ENCODE results near the gene PXDN. TPM values are rescaled to one million over a fixed set of nuclear protein-coding genes. Genes with fewer than 3 reads are reported as not detected.
"Not testable (repeated sequence)": the region's sequence is repeated elsewhere in the genome, so short reads cannot be mapped to it uniquely, and the experiment has no call there.

The PXDN gene
- total and polyA plus RNA-seq, 2 donors (not counting 1 experiment from before 2014, with no cell fraction given): 0.21 to 1.4 TPM

DNA sequence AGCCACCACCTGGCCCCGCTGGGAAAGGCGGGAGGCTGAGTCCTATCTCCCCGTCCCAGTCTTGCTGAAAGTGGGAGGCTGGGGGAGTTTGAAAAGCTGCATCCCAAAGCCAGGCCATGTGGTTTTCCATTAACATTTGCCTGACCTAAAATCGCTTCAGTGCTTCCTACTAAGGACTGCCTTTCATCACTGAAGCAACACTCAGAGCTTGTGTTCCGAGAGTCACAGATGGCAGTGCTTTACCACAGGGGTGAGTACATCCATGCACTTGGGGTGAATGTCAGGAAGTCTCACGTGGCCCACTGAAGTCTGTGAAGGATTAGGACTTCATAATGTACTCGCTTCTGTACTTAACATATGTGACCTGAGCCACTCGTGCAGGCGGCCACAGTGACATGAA lies 43.3 kb downstream of the PXDN start:
- no peak overlapping the region for H3K4me3 ChIP-seq (ENCODE audit: control extremely low read depth in 1 of 5, extremely low read depth in 1 of 5, insufficient read depth in 1 of 5, low read depth in 2 of 5, low read length in 4 of 5)
- ATAC-seq (ENCODE audit: low read depth): no peak
- POLR2A ChIA-PET: no interaction called here
- intact Hi-C loops (cut with micrococcal nuclease): no loop called here
- no peak overlapping the region for H3K4me2 ChIP-seq (replicated peaks; ENCODE audit: low read depth, low read length, poor library complexity, severe bottlenecking)
- no peak for DNase-seq
- H3K4me3 Mint-ChIP-seq: no peak overlapping the region
- TF ChIP-seq EZH2 (IDR thresholded peaks at IDR 0.05; ENCODE audit: borderline replicate concordance, insufficient read depth, low read depth, low read length, poor library complexity, severe bottlenecking): no peak
- TF ChIP-seq, protein P1, sequence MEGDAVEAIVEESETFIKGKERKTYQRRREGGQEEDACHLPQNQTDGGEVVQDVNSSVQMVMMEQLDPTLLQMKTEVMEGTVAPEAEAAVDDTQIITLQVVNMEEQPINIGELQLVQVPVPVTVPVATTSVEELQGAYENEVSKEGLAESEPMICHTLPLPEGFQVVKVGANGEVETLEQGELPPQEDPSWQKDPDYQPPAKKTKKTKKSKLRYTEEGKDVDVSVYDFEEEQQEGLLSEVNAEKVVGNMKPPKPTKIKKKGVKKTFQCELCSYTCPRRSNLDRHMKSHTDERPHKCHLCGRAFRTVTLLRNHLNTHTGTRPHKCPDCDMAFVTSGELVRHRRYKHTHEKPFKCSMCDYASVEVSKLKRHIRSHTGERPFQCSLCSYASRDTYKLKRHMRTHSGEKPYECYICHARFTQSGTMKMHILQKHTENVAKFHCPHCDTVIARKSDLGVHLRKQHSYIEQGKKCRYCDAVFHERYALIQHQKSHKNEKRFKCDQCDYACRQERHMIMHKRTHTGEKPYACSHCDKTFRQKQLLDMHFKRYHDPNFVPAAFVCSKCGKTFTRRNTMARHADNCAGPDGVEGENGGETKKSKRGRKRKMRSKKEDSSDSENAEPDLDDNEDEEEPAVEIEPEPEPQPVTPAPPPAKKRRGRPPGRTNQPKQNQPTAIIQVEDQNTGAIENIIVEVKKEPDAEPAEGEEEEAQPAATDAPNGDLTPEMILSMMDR (IDR thresholded peaks at IDR 0.05): no peak
- no peak overlapping the region for H3K27ac ChIP-seq (ENCODE audit: low read length in 2 of 2)
- no peaks in the 10 kb centered on the region for H3K4me1 Mint-ChIP-seq
- CTCF ChIA-PET: no interaction called here
- no peaks in the 10 kb centered on the region for H3K79me2 ChIP-seq (ENCODE audit: control insufficient read depth, insufficient read depth, low read length)
- no peak overlapping the region for H2AFZ ChIP-seq (ENCODE audit: insufficient read depth, low read depth, low read length, poor library complexity, severe bottlenecking)
- H3K9me3 Mint-ChIP-seq (ENCODE audit: insufficient read depth): peaks cover 6% of the 10 kb centered on the region
- 84% methylated on average over 9 of the region's 9 CpGs for WGBS (ENCODE audit: insufficient coverage)
- H3K27me3 Mint-ChIP-seq: no peaks in the 10 kb centered on the region
- no peaks in the 10 kb centered on the region for H3K27me3 ChIP-seq (replicated peaks in 1 of 4; ENCODE audit: control extremely low read depth in 1 of 4, control insufficient read depth in 3 of 4, insufficient read depth in 4 of 4, low read length in 3 of 4)
- H3K9me3 ChIP-seq (ENCODE audit: control extremely low read depth in 1 of 3, control insufficient read depth in 2 of 3, insufficient read depth in 1 of 3, low read length in 2 of 3): peaks cover 0 to 17% (median 10%) of the 10 kb centered on the region in 3 donors
- no peak overlapping the region for H3K27ac Mint-ChIP-seq
- H3K36me3 ChIP-seq (replicated peaks in 1 of 2; ENCODE audit: control extremely low read depth in 1 of 2, control insufficient read depth in 1 of 2, extremely low read depth in 1 of 2, insufficient read depth in 2 of 2, low read length in 1 of 2): no peaks in the 10 kb centered on the region
- no peaks in the 10 kb centered on the region for H3K4me1 ChIP-seq (ENCODE audit: control insufficient read depth in 2 of 2, insufficient read depth in 2 of 2, low read length in 2 of 2)
- no peak overlapping the region for H3K9ac ChIP-seq (ENCODE audit: low read length)
- H4K20me1 ChIP-seq (ENCODE audit: control insufficient read depth, insufficient read depth, low read length, poor library complexity, severe bottlenecking): no peaks in the 10 kb centered on the region

DNA sequence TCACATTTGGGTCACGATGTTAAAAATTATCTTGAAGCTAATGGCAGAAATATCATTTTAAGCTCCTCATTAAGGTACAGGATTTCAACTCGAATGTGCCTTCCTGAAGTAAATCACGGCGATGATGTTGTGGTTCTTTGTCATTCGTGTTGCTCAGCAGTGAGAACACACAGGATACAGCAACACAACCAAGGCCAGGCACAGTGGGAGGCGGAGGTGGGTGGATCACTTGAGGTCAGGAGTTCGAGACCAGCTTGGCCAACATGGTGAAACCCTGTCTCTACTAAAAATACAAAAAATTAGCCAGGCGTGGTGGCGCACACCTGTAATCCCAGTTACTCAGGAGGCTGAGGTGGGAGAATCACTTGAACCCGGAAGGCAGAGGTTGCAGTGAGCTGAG lies 43.9 kb downstream of the PXDN start:
- POLR2A ChIA-PET; H4K20me1 ChIP-seq (ENCODE audit: control insufficient read depth, insufficient read depth, low read length, poor library complexity, severe bottlenecking); H3K4me2 ChIP-seq (replicated peaks; ENCODE audit: low read depth, low read length, poor library complexity, severe bottlenecking); H3K4me1 Mint-ChIP-seq; H3K4me1 ChIP-seq (ENCODE audit: control insufficient read depth in 2 of 2, insufficient read depth in 2 of 2, low read length in 2 of 2); H3K4me3 Mint-ChIP-seq; H2AFZ ChIP-seq (ENCODE audit: insufficient read depth, low read depth, low read length, poor library complexity, severe bottlenecking); H3K4me3 ChIP-seq (ENCODE audit: control extremely low read depth in 1 of 5, extremely low read depth in 1 of 5, insufficient read depth in 1 of 5, low read depth in 2 of 5, low read length in 4 of 5); H3K79me2 ChIP-seq (ENCODE audit: control insufficient read depth, insufficient read depth, low read length); H3K9me3 Mint-ChIP-seq (ENCODE audit: insufficient read depth); H3K27me3 ChIP-seq (replicated peaks in 1 of 4; ENCODE audit: control extremely low read depth in 1 of 4, control insufficient read depth in 3 of 4, insufficient read depth in 4 of 4, low read length in 3 of 4); CTCF ChIA-PET; intact Hi-C loops (cut with micrococcal nuclease); H3K36me3 ChIP-seq (replicated peaks in 1 of 2; ENCODE audit: control extremely low read depth in 1 of 2, control insufficient read depth in 1 of 2, extremely low read depth in 1 of 2, insufficient read depth in 2 of 2, low read length in 1 of 2); DNase-seq; H3K27ac ChIP-seq (ENCODE audit: low read length in 2 of 2); H3K27ac Mint-ChIP-seq; H3K27me3 Mint-ChIP-seq; ATAC-seq (ENCODE audit: low read depth); H3K9ac ChIP-seq (ENCODE audit: low read length): not testable (repeated sequence)
- WGBS (ENCODE audit: insufficient coverage): 94% methylated on average over 6 of the region's 10 CpGs
- peaks cover 0 to 16% (median 11%) of the 10 kb centered on the region in 3 donors for H3K9me3 ChIP-seq (ENCODE audit: control extremely low read depth in 1 of 3, control insufficient read depth in 2 of 3, insufficient read depth in 1 of 3, low read length in 2 of 3)
